ENCODE data around the gene MCOLN2.
A peak's percentile ranks its signal among the peaks of the same experiment; 100 is the strongest.

Gene MCOLN2

GRCh38 chr1:84956097-84956496, 40.8 kb downstream of the MCOLN2 start:
- TF ChIP-seq EZH2 (IDR thresholded peaks at IDR 0.05; ENCODE audit: borderline replicate concordance, low read depth, low read length, severe bottlenecking) = no peak
- TF ChIP-seq, protein P1, sequence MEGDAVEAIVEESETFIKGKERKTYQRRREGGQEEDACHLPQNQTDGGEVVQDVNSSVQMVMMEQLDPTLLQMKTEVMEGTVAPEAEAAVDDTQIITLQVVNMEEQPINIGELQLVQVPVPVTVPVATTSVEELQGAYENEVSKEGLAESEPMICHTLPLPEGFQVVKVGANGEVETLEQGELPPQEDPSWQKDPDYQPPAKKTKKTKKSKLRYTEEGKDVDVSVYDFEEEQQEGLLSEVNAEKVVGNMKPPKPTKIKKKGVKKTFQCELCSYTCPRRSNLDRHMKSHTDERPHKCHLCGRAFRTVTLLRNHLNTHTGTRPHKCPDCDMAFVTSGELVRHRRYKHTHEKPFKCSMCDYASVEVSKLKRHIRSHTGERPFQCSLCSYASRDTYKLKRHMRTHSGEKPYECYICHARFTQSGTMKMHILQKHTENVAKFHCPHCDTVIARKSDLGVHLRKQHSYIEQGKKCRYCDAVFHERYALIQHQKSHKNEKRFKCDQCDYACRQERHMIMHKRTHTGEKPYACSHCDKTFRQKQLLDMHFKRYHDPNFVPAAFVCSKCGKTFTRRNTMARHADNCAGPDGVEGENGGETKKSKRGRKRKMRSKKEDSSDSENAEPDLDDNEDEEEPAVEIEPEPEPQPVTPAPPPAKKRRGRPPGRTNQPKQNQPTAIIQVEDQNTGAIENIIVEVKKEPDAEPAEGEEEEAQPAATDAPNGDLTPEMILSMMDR (IDR thresholded peaks at IDR 0.05; ENCODE audit: borderline replicate concordance, extremely low read depth, low read length, poor library complexity, severe bottlenecking) = no peak
- Histone ChIP-seq H3K4me1 (ENCODE audit: insufficient read depth, low read length) (no peaks in the 10 kb centered on the region), H3K9ac (ENCODE audit: low read depth, low read length) (no peak overlapping the region), H2AFZ (ENCODE audit: low read depth, low read length) (no peak overlapping the region), H3K4me2 (ENCODE audit: insufficient read depth, low read length) (no peak overlapping the region), H3K27ac (ENCODE audit: low read length) (no peak overlapping the region), H4K20me1 (ENCODE audit: insufficient read depth, low read length) (no peaks in the 10 kb centered on the region), H3K36me3 (ENCODE audit: insufficient read depth, low read length) (no peaks in the 10 kb centered on the region), H3K4me3 (ENCODE audit: low read depth in 1 of 2, low read length in 2 of 2) (no peak overlapping the region), H3K9me3 (ENCODE audit: insufficient read depth, low read length, severe bottlenecking) (no peaks in the 10 kb centered on the region), H3K27me3 (ENCODE audit: insufficient read depth, low read length, poor library complexity) (no peaks in the 10 kb centered on the region), H3K79me2 (ENCODE audit: insufficient read depth, low read length) (no peaks in the 10 kb centered on the region)
- DNase-seq = no peak
- no peak for ATAC-seq (ENCODE audit: insufficient read depth, low read depth)

GRCh38 chr1:84949664-84950063, 47.2 kb downstream of the MCOLN2 start:
- H3K9me3 ChIP-seq (ENCODE audit: insufficient read depth, low read length, severe bottlenecking) = no peaks in the 10 kb centered on the region
- H2AFZ ChIP-seq (ENCODE audit: low read depth, low read length) = no peak overlapping the region
- no peaks in the 10 kb centered on the region for H3K36me3 ChIP-seq (ENCODE audit: insufficient read depth, low read length)
- H3K9ac ChIP-seq (ENCODE audit: low read depth, low read length) = no peak overlapping the region
- H4K20me1 ChIP-seq (ENCODE audit: insufficient read depth, low read length) = no peaks in the 10 kb centered on the region
- no peak overlapping the region for H3K27ac ChIP-seq (ENCODE audit: low read length)
- H3K27me3 ChIP-seq (ENCODE audit: insufficient read depth, low read length, poor library complexity) = no peaks in the 10 kb centered on the region
- H3K79me2 ChIP-seq (ENCODE audit: insufficient read depth, low read length) = no peaks in the 10 kb centered on the region
- H3K4me2 ChIP-seq (ENCODE audit: insufficient read depth, low read length) = no peak overlapping the region
- ATAC-seq (ENCODE audit: insufficient read depth, low read depth) = no peak
- no peak for DNase-seq
- H3K4me3 ChIP-seq (ENCODE audit: low read depth in 1 of 2, low read length in 2 of 2) = no peak overlapping the region
- no peak for TF ChIP-seq EZH2 (IDR thresholded peaks at IDR 0.05; ENCODE audit: borderline replicate concordance, low read depth, low read length, severe bottlenecking)
- TF ChIP-seq, protein P1 (IDR thresholded peaks at IDR 0.05; ENCODE audit: borderline replicate concordance, extremely low read depth, low read length, poor library complexity, severe bottlenecking) = no peak
- H3K4me1 ChIP-seq (ENCODE audit: insufficient read depth, low read length) = peaks cover 23% of the 10 kb centered on the region

GRCh38 chr1:84947536-84948410, 49.1 kb downstream of the MCOLN2 start:
- no peak overlapping the region for H3K4me3 ChIP-seq (ENCODE audit: low read depth in 1 of 2, low read length in 2 of 2)
- H3K4me1 ChIP-seq (ENCODE audit: insufficient read depth, low read length) = peaks cover 26% of the 10 kb centered on the region
- no peaks in the 10 kb centered on the region for H3K36me3 ChIP-seq (ENCODE audit: insufficient read depth, low read length)
- DNase-seq (peak; percentile 55), ATAC-seq (ENCODE audit: insufficient read depth, low read depth) (peak; percentile 16; the same call in 2 of the 3 replicates)
- TF ChIP-seq EZH2 (IDR thresholded peaks at IDR 0.05; ENCODE audit: borderline replicate concordance, low read depth, low read length, severe bottlenecking) = no peak
- TF ChIP-seq, protein P1 (IDR thresholded peaks at IDR 0.05; ENCODE audit: borderline replicate concordance, extremely low read depth, low read length, poor library complexity, severe bottlenecking) = no peak
- H3K9ac ChIP-seq (ENCODE audit: low read depth, low read length) = no peak overlapping the region
- H3K27me3 ChIP-seq (ENCODE audit: insufficient read depth, low read length, poor library complexity) = no peaks in the 10 kb centered on the region
- no peaks in the 10 kb centered on the region for H3K9me3 ChIP-seq (ENCODE audit: insufficient read depth, low read length, severe bottlenecking)
- no peaks in the 10 kb centered on the region for H4K20me1 ChIP-seq (ENCODE audit: insufficient read depth, low read length)
- no peak overlapping the region for H3K4me2 ChIP-seq (ENCODE audit: insufficient read depth, low read length)
- peak overlapping the region; percentile 57 for H2AFZ ChIP-seq (ENCODE audit: low read depth, low read length)
- no peaks in the 10 kb centered on the region for H3K79me2 ChIP-seq (ENCODE audit: insufficient read depth, low read length)
- H3K27ac ChIP-seq (ENCODE audit: low read length) = peak overlapping the region; percentile 34; the same call in 1 of the 2 replicates

Measured in DND-41 (cell line).